Mucosa of stomach (tissue), 1 donor: ENCODE results near the gene CHCHD5.
"Not testable (repeated sequence)": the region's sequence is repeated elsewhere in the genome, so short reads cannot be mapped to it uniquely, and the experiment has no call there.

ENCODE experiments used
- H3K27me3 ChIP-seq: one replicate; pipeline ENCODE4 v1.7.0; 2013; ENCODE audit warnings: mild to moderate bottlenecking, low read length; ENCODE audit not compliant: control insufficient read depth, insufficient read depth
- H3K36me3 ChIP-seq: one replicate; pipeline ENCODE4 v1.7.0; 2013; ENCODE audit warnings: low read length; ENCODE audit not compliant: control insufficient read depth, insufficient read depth
- H3K4me1 ChIP-seq: one replicate; pipeline ENCODE4 v1.7.0; 2013; ENCODE audit warnings: mild to moderate bottlenecking, low read length; ENCODE audit not compliant: control insufficient read depth, insufficient read depth
- H3K4me3 ChIP-seq: one replicate; pipeline ENCODE4 v1.7.0; 2013; ENCODE audit warnings: low read length
- H3K9ac ChIP-seq: one replicate; pipeline ENCODE4 v1.7.0; 2013; ENCODE audit warnings: mild to moderate bottlenecking, low read length, moderate library complexity
- H3K9me3 ChIP-seq: one replicate; pipeline ENCODE4 v1.7.0; 2013; ENCODE audit warnings: mild to moderate bottlenecking, low read length, moderate library complexity; ENCODE audit not compliant: control insufficient read depth
- donor health status: Pancreatic carcinoma.

CHCHD5 gene

GRCh38 chr2:112597537-112598322 lies 13.3 kb downstream of the CHCHD5 start:
- Histone ChIP-seq H3K4me1 (no peaks in the 10 kb centered on the region), H3K4me3 (no peak overlapping the region), H3K9ac (no peak overlapping the region), H3K9me3 (no peaks in the 10 kb centered on the region), H3K27me3 (no peaks in the 10 kb centered on the region), H3K36me3 (no peaks in the 10 kb centered on the region)

- Histone ChIP-seq H3K4me3 (no peak overlapping the region), H3K36me3 (no peaks in the 10 kb centered on the region), H3K4me1 (no peaks in the 10 kb centered on the region), H3K9ac (no peak overlapping the region), H3K9me3 (no peaks in the 10 kb centered on the region), H3K27me3 (no peaks in the 10 kb centered on the region)
These were observed 16.2 kb downstream of the CHCHD5 start for GRCh38 chr2:112600634-112601033.

GRCh38 chr2:112601754-112602153 lies 17.3 kb downstream of the CHCHD5 start:
- Histone ChIP-seq H3K9ac (no peak overlapping the region), H3K36me3 (no peaks in the 10 kb centered on the region), H3K9me3 (no peaks in the 10 kb centered on the region), H3K4me3 (no peak overlapping the region), H3K27me3 (no peaks in the 10 kb centered on the region), H3K4me1 (peaks cover 8% of the 10 kb centered on the region)

GRCh38 chr2:112602917-112603316 lies 18.5 kb downstream of the CHCHD5 start:
- Histone ChIP-seq H3K9ac (no peak overlapping the region), H3K27me3 (no peaks in the 10 kb centered on the region), H3K4me1 (peaks cover 10% of the 10 kb centered on the region), H3K9me3 (no peaks in the 10 kb centered on the region), H3K4me3 (no peak overlapping the region), H3K36me3 (no peaks in the 10 kb centered on the region)

GRCh38 chr2:112603731-112604130 lies 19.3 kb downstream of the CHCHD5 start:
- Histone ChIP-seq H3K36me3 (no peaks in the 10 kb centered on the region), H3K4me1 (peaks cover 10% of the 10 kb centered on the region), H3K9ac (no peak overlapping the region), H3K27me3 (no peaks in the 10 kb centered on the region), H3K4me3 (no peak overlapping the region), H3K9me3 (no peaks in the 10 kb centered on the region)

GRCh38 chr2:112604952-112605351 lies 20.5 kb downstream of the CHCHD5 start:
- Histone ChIP-seq H3K9ac (no peak overlapping the region), H3K4me1 (peaks cover 10% of the 10 kb centered on the region), H3K36me3 (no peaks in the 10 kb centered on the region), H3K4me3 (no peak overlapping the region), H3K9me3 (no peaks in the 10 kb centered on the region), H3K27me3 (no peaks in the 10 kb centered on the region)

GRCh38 chr2:112605926-112606325 lies 21.5 kb downstream of the CHCHD5 start:
- Histone ChIP-seq H3K4me3 (no peak overlapping the region), H3K27me3 (no peaks in the 10 kb centered on the region), H3K4me1 (peaks cover 10% of the 10 kb centered on the region), H3K9me3 (no peaks in the 10 kb centered on the region), H3K9ac (no peak overlapping the region), H3K36me3 (no peaks in the 10 kb centered on the region)

- Histone ChIP-seq H3K4me3 (no peak overlapping the region), H3K36me3 (no peaks in the 10 kb centered on the region), H3K4me1 (peaks cover 10% of the 10 kb centered on the region), H3K9ac (no peak overlapping the region), H3K9me3 (no peaks in the 10 kb centered on the region), H3K27me3 (no peaks in the 10 kb centered on the region)
These were observed 22.1 kb downstream of the CHCHD5 start for GRCh38 chr2:112606547-112606946.

- no peak overlapping the region for H3K9ac ChIP-seq
- H3K4me1 ChIP-seq: peaks cover 10% of the 10 kb centered on the region
- H3K4me3 ChIP-seq: no peak overlapping the region
- no peaks in the 10 kb centered on the region for H3K9me3 ChIP-seq
- no peaks in the 10 kb centered on the region for H3K27me3 ChIP-seq
- no peaks in the 10 kb centered on the region for H3K36me3 ChIP-seq
These were observed 23.4 kb downstream of the CHCHD5 start for GRCh38 chr2:112607680-112608438.

- not testable (repeated sequence) for H3K9ac ChIP-seq, H3K36me3 ChIP-seq, H3K27me3 ChIP-seq, H3K4me1 ChIP-seq, H3K4me3 ChIP-seq, H3K9me3 ChIP-seq
These were observed 24.9 kb downstream of the CHCHD5 start for GRCh38 chr2:112609320-112609719.

GRCh38 chr2:112612283-112612682 lies 27.9 kb downstream of the CHCHD5 start:
- not testable (repeated sequence) for H3K27me3 ChIP-seq, H3K9me3 ChIP-seq, H3K4me3 ChIP-seq, H3K4me1 ChIP-seq, H3K9ac ChIP-seq, H3K36me3 ChIP-seq

- Histone ChIP-seq H3K4me1 (no peaks in the 10 kb centered on the region), H3K27me3 (no peaks in the 10 kb centered on the region), H3K9ac (no peak overlapping the region), H3K9me3 (no peaks in the 10 kb centered on the region), H3K4me3 (no peak overlapping the region), H3K36me3 (no peaks in the 10 kb centered on the region)
These were observed 29.9 kb downstream of the CHCHD5 start for GRCh38 chr2:112614201-112614840.
